GM18526 (cell line): ENCODE results near the gene ODC1.

ENCODE experiments used
- POLR2A ChIP-seq: IDR thresholded peaks from 3 replicates; pipeline ENCODE4 v1.6.1; 2011; ENCODE audit not compliant: insufficient read length; ENCODE audit errors: extremely low read depth

The ODC1 gene

GRCh38 chr2:10446631-10447030 is 1.5 kb downstream of the ODC1 start:
- no peak for TF ChIP-seq POLR2A

- no peak for TF ChIP-seq POLR2A
Observed at GRCh38 chr2:10444463-10444862, 3.7 kb downstream of the ODC1 start.

GRCh38 chr2:10441948-10442347 is 6.2 kb downstream of the ODC1 start:
- TF ChIP-seq POLR2A = no peak

- TF ChIP-seq POLR2A = no peak
Observed at GRCh38 chr2:10440736-10441135, 7.4 kb downstream of the ODC1 start.

GRCh38 chr2:10439971-10440370 is 8.2 kb downstream of the ODC1 start:
- TF ChIP-seq POLR2A = no peak

GRCh38 chr2:10439185-10439879 is 8.8 kb downstream of the ODC1 start:
- TF ChIP-seq POLR2A = no peak

GRCh38 chr2:10438688-10439087 is 9.4 kb downstream of the ODC1 start:
- TF ChIP-seq POLR2A = no peak

- no peak for TF ChIP-seq POLR2A
Observed at GRCh38 chr2:10437806-10438205, 10.3 kb downstream of the ODC1 start.

GRCh38 chr2:10436583-10437110 is 11.5 kb downstream of the ODC1 start:
- no peak for TF ChIP-seq POLR2A

- TF ChIP-seq POLR2A = no peak
Observed at GRCh38 chr2:10435820-10436204, 12.3 kb downstream of the ODC1 start.

GRCh38 chr2:10434886-10435819 is 13.0 kb downstream of the ODC1 start:
- TF ChIP-seq POLR2A = no peak

- TF ChIP-seq POLR2A = no peak
Observed at GRCh38 chr2:10433947-10434885, 13.9 kb downstream of the ODC1 start.

GRCh38 chr2:10433264-10433946 is 14.7 kb downstream of the ODC1 start:
- TF ChIP-seq POLR2A = no peak
